Duodenal mucosa (tissue), 2 donors: Measurements from ENCODE around the gene HEMGN.

Experiments used
- H3K27ac ChIP-seq: one replicate; pipeline ENCODE4 v1.7.0; 2013; ENCODE audit warnings: low read depth, low read length
- H3K27me3 ChIP-seq, 2 donors: one replicate each; pipeline ENCODE4 v1.7.0; 2013; ENCODE audit warnings: low read length in 2 of 2, control low read depth in 1 of 2; ENCODE audit not compliant: insufficient read depth in 2 of 2, control insufficient read depth in 1 of 2
- H3K36me3 ChIP-seq, 2 donors: one replicate each; pipeline ENCODE4 v1.7.0; 2013; ENCODE audit warnings: low read length in 2 of 2, control low read depth in 1 of 2; ENCODE audit not compliant: insufficient read depth in 2 of 2, control insufficient read depth in 1 of 2
- H3K4me1 ChIP-seq, 2 donors: one replicate each; pipeline ENCODE4 v1.7.0; 2013; ENCODE audit warnings: low read length in 2 of 2, control low read depth in 1 of 2; ENCODE audit not compliant: insufficient read depth in 2 of 2, control insufficient read depth in 1 of 2
- H3K4me3 ChIP-seq, 2 donors: one replicate each; pipeline ENCODE4 v1.7.0; 2013; ENCODE audit warnings: low read length in 2 of 2, low read depth in 1 of 2
- H3K9ac ChIP-seq, 2 donors: one replicate each; pipeline ENCODE4 v1.7.0; 2013; ENCODE audit warnings: low read length in 2 of 2, low read depth in 1 of 2
- H3K9me3 ChIP-seq, 2 donors: one replicate each; pipeline ENCODE4 v1.7.0; 2013; ENCODE audit warnings: low read length in 2 of 2, control low read depth in 1 of 2; ENCODE audit not compliant: control insufficient read depth in 1 of 2

Gene HEMGN

GRCh38 chr9:97904725-97905124 is 33.2 kb downstream of the HEMGN start:
- H3K9ac ChIP-seq, result no peak overlapping the region
- peaks cover 14 to 31% of the 10 kb centered on the region in 2 donors for H3K36me3 ChIP-seq
- H3K27ac ChIP-seq, result no peak overlapping the region
- H3K4me1 ChIP-seq, result peaks cover 3 to 8% of the 10 kb centered on the region in 2 donors
- no peak overlapping the region for H3K4me3 ChIP-seq
- no peaks in the 10 kb centered on the region for H3K9me3 ChIP-seq
- no peaks in the 10 kb centered on the region for H3K27me3 ChIP-seq

GRCh38 chr9:97903177-97903576 is 34.8 kb downstream of the HEMGN start:
- H3K36me3 ChIP-seq, result peaks cover 13 to 23% of the 10 kb centered on the region in 2 donors
- no peak overlapping the region for H3K9ac ChIP-seq
- no peak overlapping the region for H3K4me3 ChIP-seq
- H3K27ac ChIP-seq, result no peak overlapping the region
- H3K27me3 ChIP-seq, result no peaks in the 10 kb centered on the region
- H3K4me1 ChIP-seq, result peaks cover 3 to 8% of the 10 kb centered on the region in 2 donors
- no peaks in the 10 kb centered on the region for H3K9me3 ChIP-seq

GRCh38 chr9:97900738-97901565 is 37.0 kb downstream of the HEMGN start:
- Histone ChIP-seq H3K9me3 (no peaks in the 10 kb centered on the region), H3K9ac (no peak overlapping the region), H3K27ac (no peak overlapping the region), H3K4me3 (no peak overlapping the region), H3K27me3 (no peaks in the 10 kb centered on the region), H3K4me1 (no peaks in the 10 kb centered on the region), H3K36me3 (peaks cover 13 to 25% of the 10 kb centered on the region in 2 donors)

GRCh38 chr9:97900103-97900737 is 37.8 kb downstream of the HEMGN start:
- peaks cover 13 to 28% of the 10 kb centered on the region in 2 donors for H3K36me3 ChIP-seq
- no peaks in the 10 kb centered on the region for H3K9me3 ChIP-seq
- no peaks in the 10 kb centered on the region for H3K4me1 ChIP-seq
- no peak overlapping the region for H3K27ac ChIP-seq
- no peak overlapping the region for H3K4me3 ChIP-seq
- H3K27me3 ChIP-seq, result no peaks in the 10 kb centered on the region
- no peak overlapping the region for H3K9ac ChIP-seq

GRCh38 chr9:97895695-97896332 is 42.2 kb downstream of the HEMGN start:
- no peaks in the 10 kb centered on the region for H3K27me3 ChIP-seq
- H3K9me3 ChIP-seq, result no peaks in the 10 kb centered on the region
- H3K9ac ChIP-seq, result no peak overlapping the region
- H3K4me3 ChIP-seq, result no peak overlapping the region
- no peak overlapping the region for H3K27ac ChIP-seq
- H3K36me3 ChIP-seq, result peaks cover 6 to 16% of the 10 kb centered on the region in 2 donors
- no peaks in the 10 kb centered on the region for H3K4me1 ChIP-seq

GRCh38 chr9:97895211-97895610 is 42.8 kb downstream of the HEMGN start:
- H3K4me3 ChIP-seq, result no peak overlapping the region
- H3K27ac ChIP-seq, result no peak overlapping the region
- no peak overlapping the region for H3K9ac ChIP-seq
- H3K36me3 ChIP-seq, result peaks cover 2 to 12% of the 10 kb centered on the region in 2 donors
- no peaks in the 10 kb centered on the region for H3K27me3 ChIP-seq
- no peaks in the 10 kb centered on the region for H3K9me3 ChIP-seq
- no peaks in the 10 kb centered on the region for H3K4me1 ChIP-seq

GRCh38 chr9:97892421-97892820 is 45.6 kb downstream of the HEMGN start:
- Histone ChIP-seq H3K9ac (no peak overlapping the region), H3K4me3 (no peak overlapping the region), H3K4me1 (no peaks in the 10 kb centered on the region), H3K36me3 (peaks cover 0 to 5% of the 10 kb centered on the region in 2 donors), H3K27ac (no peak overlapping the region), H3K27me3 (no peaks in the 10 kb centered on the region), H3K9me3 (no peaks in the 10 kb centered on the region)

GRCh38 chr9:97891736-97892135 is 46.2 kb downstream of the HEMGN start:
- H3K9me3 ChIP-seq, result no peaks in the 10 kb centered on the region
- H3K4me3 ChIP-seq, result no peak overlapping the region
- no peak overlapping the region for H3K9ac ChIP-seq
- H3K36me3 ChIP-seq, result peaks cover 0 to 5% of the 10 kb centered on the region in 2 donors
- H3K27ac ChIP-seq, result no peak overlapping the region
- H3K27me3 ChIP-seq, result no peaks in the 10 kb centered on the region
- H3K4me1 ChIP-seq, result no peaks in the 10 kb centered on the region

GRCh38 chr9:97889941-97890887 is 47.8 kb downstream of the HEMGN start:
- no peaks in the 10 kb centered on the region for H3K4me1 ChIP-seq
- H3K9ac ChIP-seq, result no peak overlapping the region
- no peaks in the 10 kb centered on the region for H3K36me3 ChIP-seq
- H3K9me3 ChIP-seq, result no peaks in the 10 kb centered on the region
- H3K27me3 ChIP-seq, result no peaks in the 10 kb centered on the region
- H3K4me3 ChIP-seq, result no peak overlapping the region
- no peak overlapping the region for H3K27ac ChIP-seq
